Posterior cingulate gyrus (tissue), 11 donors: ENCODE results near the gene FARP1.

Experiments
- DNase-seq, 10 donors: peaks; one replicate each; pipeline versions ENCODE4 v3.0.0 to v3.0.0-alpha.2; 2020 to 2021; ENCODE audit warnings: mixed read lengths in 3 of 10
- intact Hi-C: fragments of 100-400 bp; cut with DNase I; formaldehyde crosslinking; loops from one replicate; pipeline ENCODE4 v1.15.1; 2023

FARP1 gene

DNA sequence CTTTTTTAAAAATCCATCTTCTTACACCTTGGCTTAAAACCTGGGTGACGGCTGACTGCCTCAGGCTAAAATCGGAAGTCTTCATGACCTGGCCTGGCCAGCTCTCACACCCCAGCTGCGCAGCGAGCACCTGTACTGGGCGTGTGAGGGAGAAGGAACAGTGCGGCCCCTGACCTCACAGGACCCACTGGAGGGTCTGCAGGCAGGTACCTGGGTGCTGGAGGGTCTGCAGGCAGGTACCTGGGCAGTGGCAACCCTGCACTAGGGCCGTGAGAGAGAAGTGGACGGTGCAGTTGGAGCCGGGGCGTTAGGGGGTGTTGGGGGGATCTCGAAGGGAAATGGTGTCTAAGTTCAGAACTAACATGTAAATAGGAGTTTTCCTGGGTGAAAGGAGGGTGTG is 289.7 kb downstream of the FARP1 start:
- intact Hi-C loops = loop anchor here (10.0 kb wide), 1 partner anchor 578 kb away; no protein-coding TSS in a partner anchor
- peak in 2 of 10 donors; percentile 49 to 63 for DNase-seq

DNA sequence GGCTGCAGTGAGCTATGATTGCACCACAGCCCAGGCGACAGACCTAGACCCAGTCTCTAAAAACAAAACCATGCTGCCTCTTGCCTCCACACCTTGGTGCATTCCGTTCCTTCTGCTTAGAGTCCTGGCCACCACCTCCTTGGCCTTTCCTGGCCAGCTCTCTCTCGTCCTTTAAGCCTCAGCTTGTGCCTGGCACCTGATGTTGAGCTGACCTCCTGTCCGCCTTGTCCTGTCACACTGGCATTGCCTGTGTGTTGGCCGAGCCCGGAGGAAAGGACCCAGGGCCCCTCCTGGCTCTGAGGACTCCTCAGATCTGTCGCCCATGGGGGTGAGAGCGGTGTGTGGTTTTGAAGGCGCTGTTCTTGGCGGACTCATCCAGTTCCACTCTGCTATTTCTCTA is 290.8 kb downstream of the FARP1 start:
- peak in 1 of 10 donors; percentile 66 for DNase-seq
- intact Hi-C loops = loop anchor here (10.0 kb wide), 1 partner anchor 579 kb away; no protein-coding TSS in a partner anchor

DNA sequence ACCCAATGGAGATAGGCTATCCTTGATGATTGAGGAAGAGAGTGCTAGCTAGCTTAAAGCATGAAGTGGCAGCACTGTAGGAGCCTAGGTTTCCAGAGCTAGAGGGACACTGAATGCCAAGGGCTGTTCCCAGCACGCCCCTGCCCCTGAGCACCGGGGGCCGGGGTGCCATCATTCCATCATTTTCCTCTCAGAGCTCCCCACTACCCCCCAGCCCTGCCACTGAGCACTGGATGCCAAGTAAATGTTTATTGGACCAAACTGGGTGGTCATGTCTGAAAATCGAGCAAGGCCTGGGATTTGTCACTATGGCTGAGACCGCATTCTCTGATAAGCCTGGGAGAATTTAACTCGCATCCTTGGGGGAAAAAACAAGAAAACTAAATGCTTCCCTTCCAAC is 291.2 kb downstream of the FARP1 start:
- DNase-seq = peak in 1 of 10 donors; percentile 45
- intact Hi-C loops = loop anchor here (10.0 kb wide), 1 partner anchor 579 kb away; no protein-coding TSS in a partner anchor

DNA sequence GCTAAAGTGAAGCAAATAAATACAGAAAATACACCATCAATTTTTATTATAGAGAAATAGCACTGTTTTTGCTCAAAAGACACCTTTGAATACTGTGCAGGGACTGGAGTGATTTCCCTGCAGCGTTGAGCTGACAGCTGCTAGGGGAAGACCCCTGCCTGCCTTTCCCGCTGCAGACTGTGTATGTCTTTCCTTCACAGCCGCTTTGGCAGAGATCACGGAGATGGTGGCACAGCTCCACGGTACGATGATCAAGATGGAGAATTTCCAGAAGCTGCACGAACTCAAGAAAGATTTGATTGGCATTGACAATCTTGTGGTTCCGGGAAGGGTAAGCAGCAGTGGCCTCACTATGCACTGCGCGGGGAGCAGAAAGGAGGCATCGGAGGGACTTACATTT is 292.5 kb downstream of the FARP1 start:
- intact Hi-C loops = loop anchor here (10.0 kb wide), 1 partner anchor 581 kb away; no protein-coding TSS in a partner anchor
- peak in 1 of 10 donors; percentile 38 for DNase-seq

DNA sequence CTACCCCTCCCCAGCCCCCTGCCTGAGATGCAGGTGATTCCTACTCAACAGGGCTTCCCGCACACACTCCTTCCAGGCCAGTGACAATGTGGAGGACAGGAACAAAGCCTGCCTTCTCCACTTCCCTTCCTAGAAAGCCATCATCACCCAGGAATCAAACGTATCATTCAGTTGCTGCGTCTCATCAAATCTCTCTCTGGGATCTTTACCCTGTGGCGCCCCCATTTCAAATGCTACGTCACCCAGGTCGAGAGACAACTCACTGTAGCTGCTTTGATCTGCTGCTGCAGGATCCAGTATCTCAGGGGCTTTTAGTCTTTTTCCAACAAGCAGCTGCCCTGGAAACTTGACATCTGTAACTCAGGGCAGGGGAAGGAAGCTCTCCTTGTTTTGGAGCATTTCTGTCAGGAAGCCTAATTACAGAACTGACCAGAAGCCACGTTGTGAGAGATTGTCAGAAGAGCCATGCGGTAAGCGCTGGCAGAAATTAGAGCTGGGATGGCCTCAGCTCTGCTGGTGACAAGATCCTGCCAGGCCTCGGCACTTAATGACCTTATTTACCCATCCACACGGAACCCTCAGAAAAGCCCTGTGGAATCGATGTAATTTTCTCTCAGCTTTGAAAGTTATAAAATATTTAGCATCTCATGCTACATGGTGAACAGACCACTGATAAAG is 293.5 kb downstream of the FARP1 start:
- DNase-seq = peak in 2 of 10 donors; percentile 11 to 29
- intact Hi-C loops = loop anchor here (10.0 kb wide), 1 partner anchor 582 kb away; no protein-coding TSS in a partner anchor

DNA sequence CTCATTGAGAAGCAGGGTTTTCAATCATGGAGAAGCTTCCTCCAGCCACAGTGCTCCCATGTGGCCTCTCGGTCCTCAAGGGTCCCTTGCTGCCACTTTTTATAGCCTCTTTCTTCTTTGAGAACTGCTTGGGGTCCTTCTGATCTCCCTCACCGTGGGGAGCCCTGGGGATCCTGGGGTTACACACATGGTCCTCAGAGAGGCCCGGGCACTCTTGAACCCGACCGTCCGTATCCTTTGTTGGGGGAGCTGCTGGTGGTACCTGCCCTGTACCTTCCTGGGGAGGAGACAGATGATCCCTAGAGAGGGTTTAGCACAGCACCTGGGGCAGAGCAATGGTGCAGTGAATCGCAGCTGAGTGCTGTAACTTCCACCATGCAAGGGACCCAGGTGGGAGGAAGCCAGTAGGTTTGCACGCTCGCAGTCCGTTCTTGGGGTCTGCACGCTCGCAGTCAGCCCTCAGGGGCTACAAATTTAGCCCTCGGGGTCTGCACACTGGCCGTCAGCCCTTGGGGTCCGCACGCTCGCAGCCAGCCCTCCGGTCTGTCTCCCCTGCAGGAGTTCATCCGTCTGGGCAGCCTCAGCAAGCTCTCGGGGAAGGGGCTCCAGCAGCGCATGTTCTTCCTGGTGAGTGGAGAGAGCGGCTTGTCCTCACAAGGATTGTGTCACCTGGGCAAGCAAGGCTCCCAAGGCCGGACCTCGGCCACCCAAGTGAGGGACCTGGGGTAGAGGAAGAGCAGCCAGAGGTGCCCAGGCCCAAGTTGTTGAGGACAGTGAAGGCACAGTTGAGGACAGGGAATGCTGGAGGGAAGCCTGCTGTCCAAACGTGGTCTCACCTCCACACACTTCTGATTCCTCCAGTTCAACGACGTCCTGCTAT is 295.6 kb downstream of the FARP1 start:
- intact Hi-C loops = loop anchor here (10.0 kb wide), 1 partner anchor 584 kb away; no protein-coding TSS in a partner anchor
- DNase-seq = peak in 2 of 10 donors; percentile 51 to 80

DNA sequence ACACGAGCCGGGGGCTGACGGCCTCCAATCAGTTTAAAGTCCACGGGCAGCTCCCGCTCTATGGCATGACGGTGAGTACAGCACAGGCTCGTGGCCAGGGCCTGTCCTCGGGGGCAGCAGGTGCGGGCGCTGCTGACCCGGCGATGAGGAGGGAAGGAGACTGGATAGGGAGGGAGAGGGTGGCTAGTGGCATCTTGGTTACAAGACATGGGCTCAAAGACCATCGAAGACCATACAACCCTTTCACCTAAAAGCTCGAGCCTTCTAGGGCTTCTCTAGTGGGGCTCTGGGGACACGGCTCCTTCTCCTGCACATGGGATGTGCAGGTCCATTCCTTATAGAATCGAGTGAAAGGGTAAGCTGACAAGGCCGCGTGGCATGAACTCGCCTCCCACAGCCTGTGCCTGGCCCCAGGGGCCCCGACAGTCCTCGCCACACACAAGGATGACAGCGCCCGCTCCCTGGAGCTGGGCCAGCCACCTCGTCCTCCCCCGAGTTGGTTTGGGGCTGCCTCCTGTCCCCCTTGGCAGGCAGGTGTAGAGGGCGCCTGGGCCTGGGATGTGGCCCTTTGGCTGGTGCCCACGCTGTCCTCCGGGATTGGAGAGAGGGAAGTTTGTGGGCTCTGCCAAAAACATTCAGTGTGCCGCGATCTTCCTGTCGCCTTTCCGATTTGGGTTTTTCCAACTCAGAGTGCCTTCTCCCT is 296.4 kb downstream of the FARP1 start:
- intact Hi-C loops = loop anchor here (10.0 kb wide), 1 partner anchor 584 kb away; no protein-coding TSS in a partner anchor
- peak in 2 of 10 donors; percentile 56 to 69 for DNase-seq

DNA sequence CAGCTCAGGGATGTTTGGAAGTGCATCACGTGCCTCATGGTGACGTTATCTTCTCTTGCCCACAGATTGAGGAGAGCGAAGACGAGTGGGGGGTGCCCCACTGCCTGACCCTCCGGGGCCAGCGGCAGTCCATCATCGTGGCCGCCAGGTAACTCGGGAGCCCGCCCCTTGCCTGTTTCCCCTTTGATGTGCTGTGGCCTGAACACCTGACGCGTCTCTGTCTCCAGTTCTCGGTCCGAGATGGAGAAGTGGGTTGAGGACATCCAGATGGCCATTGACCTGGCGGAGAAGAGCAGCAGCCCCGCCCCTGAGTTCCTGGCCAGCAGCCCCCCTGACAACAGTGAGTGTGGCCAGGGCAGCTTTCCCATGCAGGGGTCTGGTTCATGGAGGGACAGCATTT is 297.0 kb downstream of the FARP1 start:
- peak in 2 of 10 donors; percentile 42 to 73 for DNase-seq
- intact Hi-C loops = loop anchor here (10.0 kb wide), 1 partner anchor 585 kb away; no protein-coding TSS in a partner anchor

DNA sequence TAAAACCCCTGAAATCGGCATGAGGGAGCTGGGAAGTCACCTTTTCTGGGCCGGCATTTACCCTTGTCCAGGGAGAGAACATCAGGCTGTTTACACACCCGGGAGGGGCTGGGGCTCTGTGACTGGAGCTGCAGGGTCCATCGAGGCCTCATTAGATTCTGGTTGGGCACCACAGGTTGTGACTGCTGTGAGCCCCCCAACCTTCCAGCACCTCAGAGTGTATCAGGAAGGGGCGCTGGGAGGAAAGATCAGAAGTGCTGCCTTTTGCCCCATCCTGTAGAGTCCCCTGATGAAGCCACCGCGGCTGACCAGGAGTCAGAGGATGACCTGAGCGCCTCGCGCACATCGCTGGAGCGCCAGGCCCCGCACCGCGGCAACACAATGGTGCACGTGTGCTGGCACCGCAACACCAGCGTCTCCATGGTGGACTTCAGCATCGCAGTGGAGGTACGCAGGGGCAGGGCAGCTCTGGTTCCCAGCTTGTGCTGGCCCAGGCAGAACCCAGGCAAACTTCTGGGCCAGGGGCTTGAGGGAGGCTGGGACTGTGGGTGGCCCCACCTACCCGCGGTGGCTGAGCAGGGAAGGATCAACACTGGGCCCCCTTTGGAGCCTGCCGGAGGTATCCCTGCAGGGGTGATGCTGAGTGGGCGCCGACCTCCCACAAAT is 297.6 kb downstream of the FARP1 start:
- intact Hi-C loops = no loop called here
- DNase-seq = peak in 3 of 10 donors; percentile 59 to 76 (median 72)

DNA sequence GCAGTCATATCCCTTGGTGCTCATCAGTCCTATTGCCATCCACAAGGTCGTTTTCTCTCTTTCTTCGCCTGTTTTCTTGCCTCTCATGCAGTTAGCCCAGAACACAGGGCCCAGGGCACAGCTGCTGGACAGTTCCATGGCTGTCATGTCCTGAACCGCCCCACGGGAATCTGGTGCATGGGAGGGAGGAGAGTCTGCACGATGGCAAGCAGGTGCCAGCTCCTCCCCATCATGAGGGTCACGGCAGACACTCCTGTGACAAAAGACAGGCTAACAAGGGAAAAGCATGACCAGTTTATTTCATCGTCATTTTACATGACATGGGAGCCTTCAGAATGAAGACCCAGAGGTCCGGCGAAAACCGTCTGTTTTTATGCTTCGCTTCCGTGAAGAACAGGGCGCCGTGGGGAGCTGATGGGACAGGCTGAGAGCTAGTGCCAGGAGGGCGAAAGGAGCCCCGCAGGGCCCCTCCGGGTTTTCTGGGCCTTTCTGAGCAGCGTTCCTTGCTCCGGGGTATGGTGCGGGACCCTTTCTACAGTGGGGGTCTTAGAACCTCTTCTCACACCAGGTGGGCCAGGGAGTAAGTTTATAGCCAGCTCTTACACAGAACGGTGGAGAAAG is 298.3 kb downstream of the FARP1 start:
- intact Hi-C loops = no loop called here
- DNase-seq = peak in 2 of 10 donors; percentile 71 to 76

DNA sequence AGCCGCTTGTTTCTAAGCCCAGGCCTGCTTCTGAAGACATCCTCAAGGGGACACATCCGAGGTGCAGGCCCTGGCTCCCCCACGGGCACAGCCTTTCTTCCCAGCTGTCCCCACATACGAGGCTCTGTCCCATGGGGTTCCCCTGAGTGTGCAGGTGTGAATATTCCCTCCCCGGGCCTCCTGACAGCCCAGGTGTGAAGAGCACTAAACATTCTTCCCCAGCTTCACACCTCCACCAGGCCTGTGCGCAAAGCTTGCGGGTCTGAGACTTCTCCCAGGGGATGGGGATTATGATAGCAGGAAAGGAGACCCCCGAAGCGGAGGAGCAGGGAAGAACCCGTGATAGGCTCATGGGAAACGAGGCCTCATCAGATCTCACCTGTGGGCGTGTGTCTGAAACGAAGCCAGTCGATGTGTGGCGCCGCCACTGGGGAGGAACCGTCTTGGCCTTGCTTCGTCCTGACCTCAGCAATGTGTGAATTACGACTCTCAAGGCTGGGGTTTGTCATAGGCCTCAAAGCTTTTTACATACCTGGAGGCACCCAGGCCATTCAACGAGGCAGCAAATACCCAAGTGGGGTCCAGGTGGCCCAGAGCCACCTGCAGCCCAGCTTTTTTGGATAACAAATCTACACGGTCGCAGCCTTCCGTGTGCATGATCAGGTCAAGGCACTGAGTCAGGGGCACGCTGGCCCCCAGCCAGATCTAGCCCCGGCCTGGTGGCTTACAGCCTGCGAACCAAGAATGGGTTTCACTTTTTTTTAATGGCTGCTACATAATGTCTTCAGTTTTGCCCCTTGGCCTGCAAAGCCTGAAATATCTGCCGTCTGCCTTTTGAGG is 299.7 kb downstream of the FARP1 start:
- peak in 2 of 10 donors; percentile 56 to 74 for DNase-seq
- intact Hi-C loops = no loop called here

DNA sequence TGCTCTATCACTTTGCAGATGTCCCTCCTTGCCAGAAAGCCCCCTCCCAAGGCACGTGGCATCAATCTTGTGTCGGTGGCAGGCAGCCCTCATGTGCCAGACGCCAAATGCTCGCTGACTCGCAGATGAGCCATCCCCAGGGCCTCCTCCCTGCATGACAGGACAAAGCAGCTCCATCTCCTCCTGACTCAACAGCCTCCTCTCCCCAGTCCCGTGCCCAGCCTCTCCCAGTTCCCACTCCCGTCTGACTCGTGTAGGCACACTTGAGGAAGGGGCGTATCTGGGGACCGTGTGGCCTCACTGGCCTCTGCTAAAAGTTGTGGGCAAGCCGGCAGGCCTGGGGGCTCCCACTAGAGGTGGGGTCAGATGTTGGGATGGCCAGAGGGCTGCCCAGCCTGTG is 300.4 kb downstream of the FARP1 start:
- DNase-seq = peak in 2 of 10 donors; percentile 66 to 73
- intact Hi-C loops = no loop called here

DNA sequence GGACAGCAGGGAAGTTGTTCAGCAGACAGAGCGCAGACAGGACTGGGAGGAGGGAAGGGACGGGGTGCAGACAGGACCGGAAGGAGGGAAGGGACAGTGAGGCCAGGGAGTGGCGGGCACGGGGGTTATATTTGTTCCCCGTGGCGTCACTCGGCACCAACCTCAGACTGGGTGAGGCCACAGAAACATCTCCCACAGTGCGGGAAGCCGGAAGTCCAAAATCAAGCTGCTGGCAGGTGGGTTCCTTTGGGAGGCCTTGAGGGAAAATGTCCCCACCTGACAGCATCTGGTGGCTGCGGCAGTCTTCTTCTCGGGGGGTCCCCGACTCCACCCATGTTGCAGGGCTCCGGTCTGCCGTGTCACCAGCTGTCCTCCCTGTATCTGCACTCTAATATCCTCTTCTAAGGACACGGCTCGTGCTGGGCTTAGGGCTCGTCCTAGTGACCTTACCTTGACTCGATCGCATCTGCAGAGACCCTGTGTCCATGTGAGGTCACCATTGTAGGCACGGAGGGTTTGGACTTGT is 301.0 kb downstream of the FARP1 start:
- DNase-seq = peak in 2 of 10 donors; percentile 60 to 72
- intact Hi-C loops = loop anchor here (2.0 kb wide), 1 partner anchor 209 kb away; no protein-coding TSS in a partner anchor

DNA sequence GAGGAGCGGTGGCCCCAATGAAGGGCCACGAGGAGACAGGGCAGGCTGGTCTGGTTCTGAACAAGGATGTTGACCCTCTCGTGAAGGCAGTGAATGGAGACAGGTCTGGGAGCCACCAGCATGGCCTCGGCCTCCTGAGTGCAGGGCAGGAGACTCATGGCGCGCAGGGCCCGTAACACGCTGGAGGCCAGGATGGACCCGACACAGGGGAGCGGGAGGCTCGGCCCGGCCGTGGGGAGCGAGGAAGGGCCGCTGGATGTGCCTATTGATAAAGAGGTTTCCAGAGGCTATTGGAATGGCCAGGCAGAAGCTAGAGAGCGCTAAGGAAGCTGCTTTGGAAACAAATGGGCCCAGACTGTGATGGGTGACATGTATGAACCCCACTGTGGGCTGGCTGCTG is 301.5 kb downstream of the FARP1 start:
- peak in 2 of 10 donors; percentile 42 to 84 for DNase-seq
- intact Hi-C loops = loop anchor here (2.0 kb wide), 1 partner anchor 208 kb away; no protein-coding TSS in a partner anchor

DNA sequence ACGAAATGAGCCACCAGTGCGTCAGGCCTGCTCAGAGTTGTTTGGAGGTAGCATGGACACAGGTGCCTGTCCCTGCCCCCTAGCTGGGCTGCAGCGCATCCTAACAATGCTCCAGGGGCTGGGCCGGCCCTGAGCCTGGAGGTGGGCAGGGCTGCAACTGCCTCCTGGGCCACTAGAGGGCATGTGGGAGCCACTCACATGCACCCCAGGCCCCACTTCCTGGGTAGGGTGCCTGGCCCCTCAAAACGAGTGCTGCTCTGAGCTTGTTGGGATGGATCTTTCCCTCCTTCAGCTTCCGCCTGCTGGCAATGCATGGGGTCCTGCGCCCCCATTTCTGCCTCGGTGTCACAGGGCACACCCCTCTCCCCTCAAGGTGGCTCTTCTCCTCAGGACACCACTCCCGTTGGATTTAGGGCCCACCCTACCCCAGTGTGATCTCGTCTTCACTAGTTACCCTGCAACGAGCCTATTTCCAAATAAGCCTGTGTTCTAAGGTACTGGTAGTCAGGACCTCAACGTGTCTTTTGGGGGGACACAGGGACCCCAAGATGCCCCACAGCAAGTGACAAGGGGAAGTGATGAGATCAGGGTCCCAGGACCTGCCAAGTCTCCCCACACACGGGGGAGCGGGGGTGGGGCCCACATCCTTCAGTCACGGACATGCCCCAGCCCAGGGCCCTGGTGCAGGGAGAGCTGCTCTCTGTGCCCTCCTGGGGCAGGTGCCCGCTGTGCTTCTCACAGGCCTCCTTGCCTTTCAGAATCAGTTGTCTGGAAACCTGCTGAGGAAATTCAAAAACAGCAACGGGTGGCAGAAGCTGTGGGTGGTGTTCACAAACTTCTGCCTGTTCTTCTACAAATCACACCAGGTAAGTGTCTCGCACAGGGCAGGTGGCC is 302.7 kb downstream of the FARP1 start:
- intact Hi-C loops = loop anchor here (1.0 to 5.0 kb wide), 3 partner anchors 132 to 228 kb away; partner anchors contain the start of gene STK24
- DNase-seq = peak in 9 of 10 donors; percentile 61 to 95 (median 75)

DNA sequence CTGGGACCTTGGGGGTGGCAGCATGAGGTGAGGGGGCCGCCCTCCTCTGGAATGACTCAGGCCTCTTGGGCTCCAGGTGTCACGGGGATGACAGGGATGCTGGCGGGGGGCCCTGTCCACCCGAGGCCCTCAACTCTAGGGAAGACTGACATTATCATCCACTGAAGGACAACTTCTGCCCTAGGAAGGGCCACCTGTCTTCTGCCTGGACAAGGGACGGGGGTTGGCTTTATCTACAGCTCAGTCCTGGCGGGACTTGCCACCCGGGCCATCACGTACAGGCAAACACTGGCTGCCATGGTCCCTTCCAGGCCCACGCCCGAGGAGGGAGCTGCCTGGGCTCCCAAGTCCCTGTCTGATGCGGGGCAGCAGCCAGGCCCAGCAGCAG is 303.3 kb downstream of the FARP1 start:
- peak in 3 of 10 donors; percentile 54 to 79 (median 59) for DNase-seq
- intact Hi-C loops = loop anchor here (5.0 kb wide), 1 partner anchor 131 kb away; the partner anchor contains the start of gene STK24

DNA sequence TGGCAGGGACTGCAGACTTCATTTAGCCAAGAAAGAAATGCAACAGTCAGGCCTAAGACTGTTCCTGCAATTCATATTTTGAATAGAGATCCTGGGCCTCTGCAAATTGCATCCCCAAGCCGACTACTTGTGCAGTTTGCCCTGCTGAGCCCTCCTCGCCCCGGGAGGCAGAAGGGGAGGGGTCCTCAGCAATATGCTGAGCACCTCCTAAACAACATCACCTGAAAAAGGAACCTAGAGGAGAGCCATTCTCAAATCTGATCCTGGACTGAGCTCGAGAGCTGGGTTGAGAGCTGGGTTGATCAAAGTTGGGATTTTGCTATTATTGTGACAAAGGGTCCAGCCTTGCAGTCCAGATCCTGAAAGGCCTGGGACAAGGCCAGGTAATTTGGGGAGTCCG is 304.2 kb downstream of the FARP1 start:
- intact Hi-C loops = loop anchor here (5.0 kb wide), 1 partner anchor 130 kb away; the partner anchor contains the start of gene STK24
- DNase-seq = peak in 1 of 10 donors; percentile 2
